ENCODE data around the gene PROM1. TPM values are rescaled to one million over a fixed set of nuclear protein-coding genes. Genes with fewer than 3 reads are reported as not detected.

Gene PROM1, protein sequence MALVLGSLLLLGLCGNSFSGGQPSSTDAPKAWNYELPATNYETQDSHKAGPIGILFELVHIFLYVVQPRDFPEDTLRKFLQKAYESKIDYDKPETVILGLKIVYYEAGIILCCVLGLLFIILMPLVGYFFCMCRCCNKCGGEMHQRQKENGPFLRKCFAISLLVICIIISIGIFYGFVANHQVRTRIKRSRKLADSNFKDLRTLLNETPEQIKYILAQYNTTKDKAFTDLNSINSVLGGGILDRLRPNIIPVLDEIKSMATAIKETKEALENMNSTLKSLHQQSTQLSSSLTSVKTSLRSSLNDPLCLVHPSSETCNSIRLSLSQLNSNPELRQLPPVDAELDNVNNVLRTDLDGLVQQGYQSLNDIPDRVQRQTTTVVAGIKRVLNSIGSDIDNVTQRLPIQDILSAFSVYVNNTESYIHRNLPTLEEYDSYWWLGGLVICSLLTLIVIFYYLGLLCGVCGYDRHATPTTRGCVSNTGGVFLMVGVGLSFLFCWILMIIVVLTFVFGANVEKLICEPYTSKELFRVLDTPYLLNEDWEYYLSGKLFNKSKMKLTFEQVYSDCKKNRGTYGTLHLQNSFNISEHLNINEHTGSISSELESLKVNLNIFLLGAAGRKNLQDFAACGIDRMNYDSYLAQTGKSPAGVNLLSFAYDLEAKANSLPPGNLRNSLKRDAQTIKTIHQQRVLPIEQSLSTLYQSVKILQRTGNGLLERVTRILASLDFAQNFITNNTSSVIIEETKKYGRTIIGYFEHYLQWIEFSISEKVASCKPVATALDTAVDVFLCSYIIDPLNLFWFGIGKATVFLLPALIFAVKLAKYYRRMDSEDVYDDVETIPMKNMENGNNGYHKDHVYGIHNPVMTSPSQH
- total RNA-seq = not detected

DNA sequence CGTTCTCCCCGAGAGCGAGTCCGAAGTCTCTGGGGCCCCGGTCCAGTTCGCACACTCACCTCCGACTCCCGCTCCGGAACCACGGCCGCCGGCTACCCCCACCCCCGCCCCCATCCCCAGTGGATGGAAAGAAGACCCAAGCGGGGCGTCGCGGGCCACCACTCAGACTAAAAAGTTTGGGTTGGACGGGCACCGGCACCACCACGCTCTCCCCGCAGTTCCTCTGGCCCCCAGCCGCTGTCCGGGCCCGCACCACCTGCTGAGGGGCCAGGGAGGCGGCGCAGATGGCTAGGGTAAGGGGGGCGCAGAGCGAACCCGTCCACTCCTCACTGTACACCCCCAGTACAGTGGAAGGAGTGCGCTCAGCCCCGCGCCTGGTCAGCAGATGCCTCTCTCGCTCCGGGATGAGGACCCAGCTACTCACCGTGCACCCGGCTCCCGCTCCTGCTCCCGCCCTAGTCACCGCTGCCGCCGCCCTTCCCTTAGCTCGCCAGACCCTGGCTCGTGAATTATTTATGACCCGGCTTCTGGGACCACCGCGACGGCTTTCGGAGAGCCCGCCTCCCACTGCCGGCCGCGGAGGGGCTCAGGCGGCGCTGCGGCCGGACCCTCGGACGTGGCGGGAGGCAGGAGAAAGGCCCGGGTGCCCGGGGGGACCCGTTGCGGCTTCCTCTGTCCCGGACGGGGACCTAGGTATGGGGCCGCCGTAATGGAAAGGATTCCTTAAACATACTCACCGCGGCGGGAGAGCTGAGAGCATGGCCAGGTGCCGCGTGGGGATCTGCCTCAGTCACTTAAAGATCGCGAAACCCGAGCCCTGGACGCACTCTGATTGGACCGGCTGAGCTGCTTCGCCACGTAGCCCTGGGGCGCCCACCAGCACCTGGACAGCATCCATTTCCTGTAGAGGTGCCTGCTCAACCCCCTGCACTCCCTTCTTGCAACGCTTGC, at the start of gene PROM1:
Gene PROM1, minus strand, starts transcription at position 783 of the 951 bp plus-strand sequence. CDS start 8,117 bp downstream, outside the sequence.
- Mint-ChIP-seq H3K36me3 (no peaks in the 10 kb centered on the region), H3K27ac (no peak within 1 kb of the TSS), H3K4me1 (peaks cover 8% of the 10 kb centered on the region), H3K9me3 (peaks cover 2% of the 10 kb centered on the region), H3K4me3 (peak within 1 kb of the TSS; percentile 60), H3K27me3 (peaks cover 84% of the 10 kb centered on the region)
- DNase-seq = peak; percentile 37
- POLR2A ChIA-PET = no interaction called here
- ATAC-seq (ENCODE audit: low read depth) = peak; percentile 32

DNA sequence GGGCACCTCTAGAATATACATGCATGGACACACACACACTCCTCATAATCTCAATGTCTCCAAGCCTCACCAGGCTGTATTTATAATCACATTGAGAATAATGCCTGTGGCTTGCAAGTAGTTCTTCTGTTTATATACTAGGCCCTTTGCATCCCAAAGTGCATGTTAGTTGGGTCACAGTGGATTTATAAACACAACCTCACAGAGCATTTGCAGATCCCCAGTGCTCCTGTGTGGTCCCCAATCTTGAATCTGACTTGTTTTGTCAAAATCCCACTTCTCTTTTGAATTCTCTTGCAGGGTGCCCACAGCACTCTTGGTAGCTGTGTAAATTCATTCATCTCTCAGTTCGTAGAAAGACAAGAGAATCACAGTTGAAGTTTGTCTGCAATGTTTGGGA, 49.6 kb upstream of the PROM1 start:
- Mint-ChIP-seq H3K4me3 (no peak overlapping the region), H3K36me3 (peaks cover 4% of the 10 kb centered on the region), H3K27ac (no peak overlapping the region), H3K9me3 (peaks cover 4% of the 10 kb centered on the region), H3K4me1 (no peaks in the 10 kb centered on the region), H3K27me3 (peaks cover 5% of the 10 kb centered on the region)
- ATAC-seq (ENCODE audit: low read depth) (no peak), DNase-seq (no peak)
- POLR2A ChIA-PET = no interaction called here

DNA sequence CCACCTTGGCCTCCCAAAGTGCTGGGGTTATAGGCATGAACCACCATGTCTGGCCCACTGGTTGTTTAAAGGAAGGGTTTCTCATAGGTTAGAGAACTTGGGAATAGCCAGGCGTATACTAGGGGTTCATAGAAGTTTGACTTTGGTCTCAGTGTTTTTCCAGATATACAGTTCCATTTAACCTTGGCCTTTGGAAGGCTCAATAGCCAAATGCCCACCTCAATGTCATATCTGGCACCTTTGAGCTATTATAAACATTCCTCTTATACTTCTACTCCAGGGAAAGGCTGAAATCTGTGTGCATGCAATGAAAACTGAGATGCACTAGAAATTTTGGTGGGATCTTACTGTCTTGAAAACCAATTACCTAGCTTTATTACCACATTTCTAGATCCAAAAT, 47.5 kb upstream of the PROM1 start:
- POLR2A ChIA-PET = no interaction called here
- H3K9me3 Mint-ChIP-seq = peaks cover 4% of the 10 kb centered on the region
- no peak overlapping the region for H3K27ac Mint-ChIP-seq
- H3K27me3 Mint-ChIP-seq = peaks cover 5% of the 10 kb centered on the region
- no peak overlapping the region for H3K4me3 Mint-ChIP-seq
- H3K36me3 Mint-ChIP-seq = peaks cover 4% of the 10 kb centered on the region
- no peak for ATAC-seq (ENCODE audit: low read depth)
- H3K4me1 Mint-ChIP-seq = no peaks in the 10 kb centered on the region
- no peak for DNase-seq

DNA sequence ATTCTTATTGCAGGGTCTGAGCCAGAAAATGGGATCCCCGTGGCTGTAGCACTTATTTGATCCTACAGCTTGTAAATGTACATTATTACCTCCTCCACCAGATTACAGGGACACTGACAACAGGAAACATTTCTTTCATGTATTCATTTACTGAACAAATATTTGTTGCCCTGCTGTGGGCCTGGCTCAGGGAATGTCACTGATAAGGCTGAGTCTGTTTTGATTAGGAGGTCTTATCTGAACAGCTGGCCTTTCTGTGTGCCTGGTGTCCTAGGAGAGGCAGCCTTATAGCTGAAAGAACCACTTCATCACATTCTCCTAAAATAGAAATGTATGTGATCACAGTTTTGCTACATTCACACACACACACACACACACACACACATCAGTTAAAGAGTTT, 45.5 kb upstream of the PROM1 start:
- Mint-ChIP-seq H3K4me3 (no peak overlapping the region), H3K36me3 (peaks cover under 1% of the 10 kb centered on the region), H3K27ac (no peak overlapping the region), H3K9me3 (peaks cover under 1% of the 10 kb centered on the region), H3K4me1 (no peaks in the 10 kb centered on the region), H3K27me3 (peaks cover 2% of the 10 kb centered on the region)
- DNase-seq (no peak), ATAC-seq (ENCODE audit: low read depth) (no peak)
- POLR2A ChIA-PET = no interaction called here

DNA sequence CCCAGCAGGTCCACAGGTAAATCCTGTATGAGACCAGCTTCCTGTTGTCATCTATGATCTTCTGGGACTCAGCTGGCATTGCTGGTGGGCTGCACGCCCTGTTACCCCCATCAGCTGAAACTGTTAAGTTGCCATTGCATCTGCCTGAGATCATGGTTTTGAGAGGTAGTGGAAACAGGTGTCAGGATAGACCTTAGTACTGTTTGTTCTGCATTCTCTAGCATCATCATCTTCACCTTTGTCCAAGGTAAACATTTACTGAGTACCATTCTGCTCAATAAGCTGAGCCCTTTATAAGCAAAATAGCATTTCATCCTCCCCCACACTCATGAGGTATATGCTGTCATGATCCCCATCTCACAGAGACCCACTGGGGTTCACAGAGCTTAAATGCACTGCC, 42.9 kb upstream of the PROM1 start:
- Mint-ChIP-seq H3K9me3 (no peaks in the 10 kb centered on the region), H3K36me3 (peaks cover 1% of the 10 kb centered on the region), H3K27me3 (no peaks in the 10 kb centered on the region), H3K27ac (no peak overlapping the region), H3K4me1 (peaks cover 13% of the 10 kb centered on the region), H3K4me3 (no peak overlapping the region)
- POLR2A ChIA-PET = no interaction called here
- DNase-seq = no peak
- ATAC-seq (ENCODE audit: low read depth) = no peak

DNA sequence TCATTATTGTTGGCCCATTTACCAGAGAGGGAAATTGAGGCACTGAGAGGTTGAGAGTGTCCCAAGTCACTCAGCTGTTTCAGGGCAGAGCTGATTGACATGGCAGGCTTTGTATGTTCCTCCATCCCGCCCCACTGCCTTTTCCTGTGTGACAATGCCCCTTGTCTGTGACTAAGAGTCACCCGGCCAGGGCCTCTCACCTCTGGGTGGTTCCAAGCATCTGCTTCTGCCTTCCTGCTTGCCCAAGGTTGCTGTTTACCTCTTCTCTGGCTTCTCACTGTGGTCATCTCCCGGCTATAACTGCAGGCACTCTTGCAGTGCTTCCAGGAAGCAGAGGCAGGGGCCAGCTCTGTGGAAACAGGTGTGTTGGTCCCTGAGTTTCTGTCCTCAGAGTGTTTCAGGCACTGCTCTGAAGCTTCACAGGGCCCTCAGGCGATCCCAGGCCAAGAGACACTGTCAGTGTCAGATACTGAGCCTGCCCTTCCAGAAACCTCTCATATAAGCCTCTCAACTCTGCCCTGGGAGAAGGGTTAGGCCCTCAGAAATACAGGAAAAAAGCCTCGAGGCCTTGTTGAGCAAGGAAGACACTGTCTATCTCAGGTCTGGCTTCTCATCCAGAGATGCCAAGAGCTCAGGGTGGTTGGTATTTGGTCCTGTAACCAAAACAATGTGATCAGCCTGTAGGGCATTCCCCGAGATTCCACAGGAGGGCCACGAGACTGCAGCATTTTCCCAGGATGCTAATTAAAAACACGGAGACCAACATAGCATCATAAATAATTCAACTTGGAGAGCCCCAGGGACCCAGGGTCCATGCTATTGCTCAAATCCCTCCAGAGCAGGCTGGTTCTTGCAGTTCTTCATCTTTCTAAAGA, 42.0 kb upstream of the PROM1 start:
- ATAC-seq (ENCODE audit: low read depth) = no peak

DNA sequence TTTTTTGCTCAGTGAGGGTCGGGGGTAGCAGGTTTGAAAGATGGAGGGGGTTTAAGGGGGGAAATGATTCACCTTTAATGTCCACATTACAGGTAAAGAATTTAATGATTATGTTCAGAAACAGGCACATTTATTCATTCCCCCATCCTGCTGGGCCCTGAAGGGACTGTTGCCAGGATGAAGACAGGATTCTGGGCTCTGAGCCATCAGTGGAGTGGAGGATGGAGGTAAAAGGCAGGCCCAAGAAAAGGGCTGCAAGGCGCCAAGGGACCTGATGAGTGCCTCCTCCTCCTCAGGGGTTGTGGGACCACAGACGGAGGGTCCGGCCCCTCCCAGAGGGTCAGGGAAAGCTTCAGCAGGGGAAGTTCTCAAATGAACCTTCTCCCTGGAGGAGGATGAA, 40.4 kb upstream of the PROM1 start:
- no peaks in the 10 kb centered on the region for H3K9me3 Mint-ChIP-seq

More for the DNA sequence above, 42.0 kb upstream of the PROM1 start:
- H3K4me3 Mint-ChIP-seq = no peak overlapping the region
- POLR2A ChIA-PET = no interaction called here
- peaks cover 13% of the 10 kb centered on the region for H3K4me1 Mint-ChIP-seq
- no peak for DNase-seq
- H3K9me3 Mint-ChIP-seq = no peaks in the 10 kb centered on the region
- peaks cover 1% of the 10 kb centered on the region for H3K36me3 Mint-ChIP-seq
- no peak overlapping the region for H3K27ac Mint-ChIP-seq
- no peaks in the 10 kb centered on the region for H3K27me3 Mint-ChIP-seq

DNA sequence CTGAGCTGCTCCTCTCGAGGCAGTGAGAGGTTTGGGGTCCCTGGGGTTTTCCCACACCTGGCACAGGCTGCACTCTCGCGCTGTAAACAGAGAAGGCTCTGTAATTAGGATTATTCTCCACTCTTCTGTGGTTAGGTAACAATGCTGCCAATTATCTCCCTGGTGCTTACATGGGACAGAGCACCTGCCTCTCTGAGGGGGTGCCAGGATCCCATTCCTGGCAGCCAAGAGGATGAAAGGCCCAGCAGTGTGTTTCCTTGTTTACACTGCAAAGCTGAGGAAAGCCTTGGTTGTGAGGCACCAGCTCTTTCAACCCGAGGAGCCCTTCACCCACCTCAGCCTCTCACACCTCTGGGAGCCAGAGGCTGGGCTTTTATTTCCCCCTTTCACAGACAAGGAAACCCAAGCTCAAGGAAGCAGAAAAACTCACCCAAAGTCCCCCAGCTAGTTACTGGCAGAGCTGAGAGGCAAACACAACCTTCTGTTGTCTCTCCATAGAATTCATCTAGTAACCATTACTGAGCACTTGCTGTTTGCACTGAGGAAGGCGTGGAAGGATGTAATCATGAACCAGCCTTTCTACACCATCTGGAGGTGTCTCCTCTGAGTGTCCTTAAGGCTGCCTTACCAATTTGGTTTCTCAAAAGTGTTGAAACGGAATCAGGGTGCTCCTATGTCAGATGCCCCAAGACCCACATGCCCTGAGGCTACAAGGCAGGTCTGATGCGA, 39.7 kb upstream of the PROM1 start:
- Mint-ChIP-seq H3K36me3 (peaks cover 1% of the 10 kb centered on the region), H3K9me3 (no peaks in the 10 kb centered on the region), H3K4me3 (no peak overlapping the region), H3K27ac (no peak overlapping the region), H3K27me3 (no peaks in the 10 kb centered on the region), H3K4me1 (peaks cover 13% of the 10 kb centered on the region)
- POLR2A ChIA-PET = no interaction called here
- DNase-seq = no peak
- no peak for ATAC-seq (ENCODE audit: low read depth)

More for the DNA sequence above, 40.4 kb upstream of the PROM1 start:
- ATAC-seq (ENCODE audit: low read depth) = no peak
- Mint-ChIP-seq H3K4me1 (peaks cover 13% of the 10 kb centered on the region), H3K36me3 (peaks cover 1% of the 10 kb centered on the region), H3K27me3 (no peaks in the 10 kb centered on the region), H3K4me3 (no peak overlapping the region), H3K27ac (no peak overlapping the region)
- POLR2A ChIA-PET = no interaction called here
- DNase-seq = no peak

DNA sequence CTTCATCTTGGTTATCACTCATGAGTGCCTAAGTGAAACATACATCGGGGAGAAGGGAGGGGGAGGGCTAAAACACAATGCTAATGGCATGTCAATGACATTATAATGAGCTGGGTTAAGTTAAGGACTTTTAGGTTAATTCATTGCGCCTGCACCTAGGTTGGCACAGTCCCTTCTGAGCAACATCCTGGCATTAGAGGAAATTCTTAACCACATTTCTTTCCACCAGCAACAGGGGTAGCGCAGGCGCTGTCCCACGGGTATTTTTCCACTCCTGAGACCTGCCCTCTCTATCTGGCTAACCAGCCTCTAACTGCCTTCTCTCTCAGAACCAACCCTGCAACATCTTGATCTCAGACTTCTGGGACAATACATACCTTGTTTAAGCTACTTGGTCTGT, 39.0 kb upstream of the PROM1 start:
- H3K9me3 Mint-ChIP-seq = no peaks in the 10 kb centered on the region
- POLR2A ChIA-PET = no interaction called here
- peak overlapping the region; percentile 15 for H3K4me3 Mint-ChIP-seq
- H3K27me3 Mint-ChIP-seq = no peaks in the 10 kb centered on the region
- peaks cover 1% of the 10 kb centered on the region for H3K36me3 Mint-ChIP-seq
- DNase-seq (no peak), ATAC-seq (ENCODE audit: low read depth) (peak; percentile 64)
- H3K4me1 Mint-ChIP-seq = peaks cover 13% of the 10 kb centered on the region
- no peak overlapping the region for H3K27ac Mint-ChIP-seq

DNA sequence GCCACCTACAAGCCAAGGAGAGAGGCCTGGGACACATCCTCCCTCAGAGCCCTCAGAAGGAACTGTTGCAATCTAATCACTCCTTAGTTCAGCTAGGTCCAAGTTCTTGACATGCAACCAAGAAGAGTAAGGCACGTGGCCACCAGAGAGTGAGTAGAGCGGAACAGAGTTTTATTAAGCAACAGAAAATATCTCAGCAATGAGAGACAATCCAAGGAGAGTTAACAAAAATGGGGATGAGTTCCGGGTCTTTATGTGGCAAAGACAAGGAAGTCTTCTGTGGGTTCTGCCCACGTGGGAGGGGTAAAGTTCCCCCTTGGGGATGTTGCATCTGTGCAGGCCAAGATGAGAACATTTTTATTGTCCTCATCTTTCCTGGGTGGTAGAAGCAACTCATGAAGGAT, 38.5 kb upstream of the PROM1 start:
- ATAC-seq (ENCODE audit: low read depth) (no peak), DNase-seq (no peak)
- H3K27me3 Mint-ChIP-seq = no peaks in the 10 kb centered on the region
- peaks cover 13% of the 10 kb centered on the region for H3K4me1 Mint-ChIP-seq
- no peaks in the 10 kb centered on the region for H3K9me3 Mint-ChIP-seq
- no peak overlapping the region for H3K4me3 Mint-ChIP-seq
- POLR2A ChIA-PET = no interaction called here
- H3K27ac Mint-ChIP-seq = no peak overlapping the region
- H3K36me3 Mint-ChIP-seq = peaks cover 1% of the 10 kb centered on the region

DNA sequence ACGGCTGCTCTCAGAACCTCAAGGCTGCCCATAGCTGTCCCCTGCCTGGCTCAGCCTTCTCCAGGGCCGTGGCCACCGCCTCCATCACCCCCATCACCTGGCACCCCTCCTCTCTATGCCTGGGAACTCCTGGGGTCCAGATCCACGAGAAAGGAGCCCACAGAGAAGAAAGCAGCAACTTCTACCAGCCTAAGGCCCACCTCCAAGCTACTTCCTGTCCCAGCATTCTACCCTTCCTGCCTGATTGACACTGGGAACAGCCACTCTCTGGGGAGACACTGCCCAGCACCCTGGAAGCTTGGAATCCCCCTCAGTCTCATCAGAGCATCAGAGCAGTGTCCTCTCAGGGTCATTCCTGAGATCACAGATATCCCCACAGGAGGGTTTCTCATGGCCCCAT, 36.9 kb upstream of the PROM1 start:
- Mint-ChIP-seq H3K4me1 (peaks cover 13% of the 10 kb centered on the region), H3K4me3 (no peak overlapping the region), H3K9me3 (no peaks in the 10 kb centered on the region), H3K36me3 (peaks cover 1% of the 10 kb centered on the region), H3K27me3 (no peaks in the 10 kb centered on the region), H3K27ac (no peak overlapping the region)
- ATAC-seq (ENCODE audit: low read depth) (no peak), DNase-seq (no peak)
- POLR2A ChIA-PET = no interaction called here

DNA sequence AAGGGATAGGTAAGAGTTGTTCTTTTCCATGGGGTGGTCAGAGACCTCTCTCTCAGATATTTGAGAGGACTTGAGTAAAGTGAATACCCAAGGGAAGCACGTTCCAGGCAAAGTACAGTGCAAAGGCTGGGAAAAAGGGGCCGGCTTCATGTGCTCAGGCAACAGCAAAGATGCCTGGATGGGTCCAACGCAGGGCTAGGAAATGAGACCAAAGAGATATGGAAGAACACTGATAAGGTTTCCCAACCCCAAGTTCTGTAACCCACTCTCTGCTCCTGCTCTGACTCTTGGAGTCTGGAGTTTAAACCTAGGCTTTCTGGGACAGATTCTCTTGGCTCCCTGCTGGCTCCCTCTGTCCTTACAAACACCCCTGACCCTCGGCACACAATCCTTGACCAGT, 36.2 kb upstream of the PROM1 start:
- H3K27me3 Mint-ChIP-seq = no peaks in the 10 kb centered on the region

More for the DNA sequence above, 36.2 kb upstream of the PROM1 start:
- Mint-ChIP-seq H3K4me3 (no peak overlapping the region), H3K4me1 (peaks cover 13% of the 10 kb centered on the region), H3K27ac (no peak overlapping the region), H3K36me3 (peaks cover 1% of the 10 kb centered on the region), H3K9me3 (no peaks in the 10 kb centered on the region)
- no peak for DNase-seq
- POLR2A ChIA-PET = no interaction called here
- no peak for ATAC-seq (ENCODE audit: low read depth)

Data from activated naive CD8-positive, alpha-beta T cell treated with anti-CD3 and anti-CD28 coated beads, Interleukin-2, amount 10 ng/mL, durations not matched to agents 7 days and 5 days (primary cell).